Prostate gland (tissue), 2 donors: ENCODE data around the gene ATXN10. TPM values are rescaled to one million over a fixed set of nuclear protein-coding genes. Genes with fewer than 3 reads are reported as not detected.
"Not testable (repeated sequence)": the region's sequence is repeated elsewhere in the genome, so short reads cannot be mapped to it uniquely, and the experiment has no call there.

Experiments
- DNase-seq: peaks from one replicate; pipeline ENCODE4 v3.0.0-alpha.2; 2019; ENCODE audit warnings: low spot score
- H3K27ac ChIP-seq, 2 donors: fragments of 200-600 bp; sonication (generic); 2 replicates each; pipeline ENCODE4 v1.5.1; 2017 to 2019
- H3K27me3 ChIP-seq: fragments of 200-600 bp; sonication (generic); replicated peaks from 2 replicates; pipeline ENCODE4 v1.5.1; 2019; ENCODE audit not compliant: insufficient read depth
- H3K36me3 ChIP-seq, 2 donors: fragments of 200-600 bp; sonication (generic); 1 replicate in 1 of 2; 2 replicates in 1 of 2; pipeline versions ENCODE4 v1.5.1 to v1.8.1; 2017 to 2019
- H3K4me1 ChIP-seq: fragments of 200-600 bp; sonication (generic); replicated peaks from 2 replicates; pipeline ENCODE4 v1.5.1; 2019
- H3K4me3 ChIP-seq, 2 donors: fragments of 200-600 bp; sonication (generic); 2 replicates each; pipeline ENCODE4 v1.5.1; 2017 to 2019
- H3K9me3 ChIP-seq: fragments of 200-600 bp; sonication (generic); 2 replicates; pipeline ENCODE4 v1.5.1; 2017
- POLR2A ChIP-seq: fragments of 450-650 bp; IDR thresholded peaks from one replicate; pipeline ENCODE4 v1.6.1; 2016; ENCODE audit warnings: antibody characterized with exemption, mild to moderate bottlenecking
- POLR2AphosphoS5 ChIP-seq: sonication (generic); formaldehyde crosslinking; IDR thresholded peaks from one replicate; pipeline ENCODE4 v1.6.1; 2017; ENCODE audit warnings: antibody characterized with exemption
- WGBS: methylation state at CpG from one replicate; pipeline ENCODE4 v1.1.5; 2018; 5-methylcytosine and 5-hydroxymethylcytosine counted together
- intact Hi-C: fragments of 100-400 bp; cut with DNase I; formaldehyde crosslinking; loops from one replicate; pipeline ENCODE4 v1.14.2; 2022
- total RNA-seq, 2 donors: library from RNA; depleted of rRNA; stranded (reverse); fragments of >200 nt; gene quantifications; one replicate each; pipeline ENCODE4 v1.1.0, GENCODE V29; 2016
- TF ChIP-seq, protein P1 (sequence below), 4 experiments: fragments of 200-600 bp in 2 of 4; fragments of 450-650 bp in 2 of 4; sonication (generic) in 2 of 4; IDR thresholded peaks; 1 replicate in 3 of 4; 2 replicates in 1 of 4; pipeline ENCODE4 v1.5.1; 2016 to 2019; ENCODE audit warnings: antibody characterized with exemption in 4 of 4, mild to moderate bottlenecking in 2 of 4, moderate library complexity in 2 of 4

The ATXN10 gene
- total RNA-seq, 2 donors from 2014 or later = 125 to 148 TPM

DNA sequence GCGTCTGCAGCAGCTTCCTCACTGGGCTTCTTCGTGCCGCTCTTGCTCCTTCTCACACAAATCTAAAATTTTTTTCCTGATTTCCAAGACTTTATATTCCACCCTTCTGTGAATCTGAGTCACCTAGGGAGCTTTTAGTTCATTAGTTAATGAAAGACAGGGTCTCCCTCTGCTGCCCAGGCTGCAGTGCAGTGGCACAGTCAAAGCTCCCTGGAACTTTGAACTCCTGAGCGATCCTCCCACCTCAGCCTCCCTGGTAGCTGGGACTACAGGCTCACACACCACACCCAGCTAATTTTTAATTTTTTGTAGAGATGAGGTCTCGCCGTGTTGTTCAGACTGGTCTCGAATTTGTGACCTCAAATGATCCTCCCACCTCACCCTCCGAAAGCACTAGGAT lies 116.9 kb downstream of the ATXN10 start:
- no peaks in the 10 kb centered on the region for H3K4me1 ChIP-seq
- no peak overlapping the region for H3K27ac ChIP-seq
- no peak for DNase-seq

DNA sequence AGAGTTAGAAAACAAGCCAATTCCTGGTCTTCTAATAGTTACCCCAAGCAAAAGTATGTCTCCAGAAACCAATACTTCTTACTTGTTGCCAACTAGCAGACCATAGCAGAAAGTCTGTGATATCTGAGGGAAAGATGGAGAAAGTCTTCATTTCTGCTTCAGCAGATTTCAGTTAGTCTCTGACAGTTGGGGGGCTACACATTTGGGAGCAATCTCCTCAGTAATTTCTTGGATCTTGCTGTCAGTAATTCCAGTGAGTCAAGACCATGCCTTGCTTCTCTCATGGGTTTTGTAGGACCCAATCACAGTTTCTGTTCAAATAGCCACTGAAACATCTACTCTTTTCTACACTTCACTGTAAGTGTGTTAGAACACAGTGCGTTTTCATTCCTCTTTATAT lies 118.8 kb downstream of the ATXN10 start:
- no peaks in the 10 kb centered on the region for H3K36me3 ChIP-seq
- H3K4me1 ChIP-seq = no peaks in the 10 kb centered on the region
- no peak for TF ChIP-seq POLR2AphosphoS5
- TF ChIP-seq, protein P1, sequence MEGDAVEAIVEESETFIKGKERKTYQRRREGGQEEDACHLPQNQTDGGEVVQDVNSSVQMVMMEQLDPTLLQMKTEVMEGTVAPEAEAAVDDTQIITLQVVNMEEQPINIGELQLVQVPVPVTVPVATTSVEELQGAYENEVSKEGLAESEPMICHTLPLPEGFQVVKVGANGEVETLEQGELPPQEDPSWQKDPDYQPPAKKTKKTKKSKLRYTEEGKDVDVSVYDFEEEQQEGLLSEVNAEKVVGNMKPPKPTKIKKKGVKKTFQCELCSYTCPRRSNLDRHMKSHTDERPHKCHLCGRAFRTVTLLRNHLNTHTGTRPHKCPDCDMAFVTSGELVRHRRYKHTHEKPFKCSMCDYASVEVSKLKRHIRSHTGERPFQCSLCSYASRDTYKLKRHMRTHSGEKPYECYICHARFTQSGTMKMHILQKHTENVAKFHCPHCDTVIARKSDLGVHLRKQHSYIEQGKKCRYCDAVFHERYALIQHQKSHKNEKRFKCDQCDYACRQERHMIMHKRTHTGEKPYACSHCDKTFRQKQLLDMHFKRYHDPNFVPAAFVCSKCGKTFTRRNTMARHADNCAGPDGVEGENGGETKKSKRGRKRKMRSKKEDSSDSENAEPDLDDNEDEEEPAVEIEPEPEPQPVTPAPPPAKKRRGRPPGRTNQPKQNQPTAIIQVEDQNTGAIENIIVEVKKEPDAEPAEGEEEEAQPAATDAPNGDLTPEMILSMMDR (IDR thresholded peaks at IDR 0.05) = no peak
- TF ChIP-seq POLR2A = no peak
- intact Hi-C loops = no loop called here
- WGBS = 100% methylated on average over 1 of the region's 1 CpG
- H3K27me3 ChIP-seq = no peaks in the 10 kb centered on the region
- no peak for DNase-seq
- no peak overlapping the region for H3K4me3 ChIP-seq
- no peaks in the 10 kb centered on the region for H3K9me3 ChIP-seq
- no peak overlapping the region for H3K27ac ChIP-seq

More for the DNA sequence above, 116.9 kb downstream of the ATXN10 start:
- no peaks in the 10 kb centered on the region for H3K9me3 ChIP-seq
- no peaks in the 10 kb centered on the region for H3K36me3 ChIP-seq
- TF ChIP-seq, protein P1 (IDR thresholded peaks at IDR 0.05) = no peak
- TF ChIP-seq POLR2A (no peak), POLR2AphosphoS5 (no peak)
- intact Hi-C loops = no loop called here
- H3K27me3 ChIP-seq = no peaks in the 10 kb centered on the region
- H3K4me3 ChIP-seq = no peak overlapping the region
- WGBS = 96% methylated on average over 8 of the region's 8 CpGs

DNA sequence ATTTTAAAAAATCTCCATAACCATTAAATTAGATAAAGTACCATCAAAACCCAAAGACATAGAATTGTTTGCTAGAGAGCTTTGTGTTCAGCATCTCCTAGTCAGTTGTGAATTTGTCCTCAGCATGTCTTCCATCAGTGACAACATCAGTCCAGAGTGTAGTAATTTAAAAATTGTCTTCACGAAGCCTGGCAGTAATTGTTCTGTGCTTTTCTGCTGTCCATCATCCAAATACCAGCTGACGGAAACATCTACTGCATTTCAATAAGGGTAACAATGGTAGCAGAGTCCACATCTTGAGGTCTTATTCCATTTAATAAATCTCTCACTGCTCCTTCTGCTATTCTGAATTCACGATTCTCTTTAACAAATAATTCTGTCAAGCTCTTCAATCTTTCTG lies 121.5 kb downstream of the ATXN10 start:
- Histone ChIP-seq H3K4me3 (no peak overlapping the region), H3K9me3 (peaks cover 3% of the 10 kb centered on the region), H3K4me1 (no peaks in the 10 kb centered on the region), H3K36me3 (no peaks in the 10 kb centered on the region), H3K27ac (no peak overlapping the region), H3K27me3 (no peaks in the 10 kb centered on the region)
- no peak for TF ChIP-seq POLR2A
- TF ChIP-seq, protein P1 (IDR thresholded peaks at IDR 0.05) = no peak
- intact Hi-C loops = no loop called here
- no peak for DNase-seq
- WGBS = 95% methylated on average over 3 of the region's 3 CpGs

DNA sequence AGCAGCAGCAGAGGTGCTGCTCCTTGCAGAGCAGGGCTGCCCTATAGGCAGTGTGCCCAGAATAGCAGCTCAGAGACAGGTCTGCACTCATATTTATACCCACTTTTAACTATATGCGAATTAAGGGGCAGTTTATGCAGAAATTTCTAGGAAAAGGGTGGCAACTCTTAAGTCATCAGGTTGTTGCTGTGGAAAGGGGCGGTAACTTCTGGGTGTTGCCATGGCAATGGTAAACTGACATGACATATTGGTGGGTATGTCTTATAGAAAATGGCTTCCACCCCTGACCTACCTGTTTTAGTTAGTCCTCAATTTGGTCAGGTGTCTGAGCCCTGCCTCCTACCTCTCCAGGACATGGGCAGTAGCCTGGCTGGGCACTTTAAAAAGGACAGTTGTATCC lies 122.3 kb downstream of the ATXN10 start:
- Histone ChIP-seq H3K9me3 (peaks cover 3% of the 10 kb centered on the region), H3K36me3 (no peaks in the 10 kb centered on the region), H3K4me3 (no peak overlapping the region), H3K27ac (no peak overlapping the region), H3K4me1 (no peaks in the 10 kb centered on the region), H3K27me3 (no peaks in the 10 kb centered on the region)
- intact Hi-C loops = no loop called here
- no peak for DNase-seq
- TF ChIP-seq POLR2AphosphoS5 (no peak), POLR2A (no peak)
- TF ChIP-seq, protein P1 (IDR thresholded peaks at IDR 0.05) = no peak
- 97% methylated on average over 2 of the region's 2 CpGs for WGBS

DNA sequence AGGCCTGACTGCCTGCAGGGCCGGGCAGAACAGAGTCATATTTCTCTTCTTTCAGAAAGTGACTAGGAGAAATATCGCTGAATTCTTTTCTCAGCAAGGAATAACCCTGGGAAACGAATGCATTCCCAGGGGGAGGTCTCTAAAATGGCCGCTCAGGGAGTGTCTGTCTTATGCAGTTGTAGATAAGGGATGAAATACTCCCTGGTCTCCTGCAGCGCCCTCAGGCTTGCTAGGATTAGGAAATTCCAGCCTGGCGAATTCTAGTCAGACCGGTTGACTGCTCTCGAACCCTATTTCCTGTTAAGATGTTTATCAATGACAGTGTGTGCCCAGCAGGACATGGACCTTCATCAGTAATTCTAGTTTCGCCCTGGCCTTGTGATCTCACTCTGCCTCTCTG lies 124.4 kb downstream of the ATXN10 start:
- DNase-seq, H3K27ac ChIP-seq, H3K4me3 ChIP-seq, H3K4me1 ChIP-seq, intact Hi-C loops, H3K36me3 ChIP-seq, H3K9me3 ChIP-seq, H3K27me3 ChIP-seq: not testable (repeated sequence)
- WGBS = 96% methylated on average over 9 of the region's 9 CpGs
